Stromal cell of bone marrow (primary cell): ENCODE data around the gene CCT6B.

Experiments used
- DNase-seq: peaks from one replicate; pipeline ENCODE4 v3.0.0-alpha.2; 2012; ENCODE audit warnings: low read depth

The CCT6B gene

DNA sequence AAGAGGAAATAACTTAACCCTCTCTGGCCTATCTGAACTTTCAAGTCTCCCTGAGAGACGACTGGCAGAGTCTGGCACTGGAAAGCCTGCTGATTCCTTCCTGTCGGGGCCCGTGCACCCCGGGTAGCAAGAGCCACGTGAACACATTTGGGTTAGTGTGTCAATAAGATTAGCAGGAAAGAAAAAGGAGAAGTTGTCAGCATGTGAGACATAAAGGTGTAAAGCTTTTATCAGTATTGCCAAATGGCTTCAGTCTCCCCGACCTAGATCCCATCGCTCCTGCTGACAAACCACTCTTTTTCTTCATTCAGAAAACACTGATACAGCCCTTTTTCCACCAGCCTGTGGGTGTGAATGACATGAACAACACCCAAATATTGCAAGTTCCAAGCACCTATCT is 74.4 kb downstream of the CCT6B start:
- no peak for DNase-seq

DNA sequence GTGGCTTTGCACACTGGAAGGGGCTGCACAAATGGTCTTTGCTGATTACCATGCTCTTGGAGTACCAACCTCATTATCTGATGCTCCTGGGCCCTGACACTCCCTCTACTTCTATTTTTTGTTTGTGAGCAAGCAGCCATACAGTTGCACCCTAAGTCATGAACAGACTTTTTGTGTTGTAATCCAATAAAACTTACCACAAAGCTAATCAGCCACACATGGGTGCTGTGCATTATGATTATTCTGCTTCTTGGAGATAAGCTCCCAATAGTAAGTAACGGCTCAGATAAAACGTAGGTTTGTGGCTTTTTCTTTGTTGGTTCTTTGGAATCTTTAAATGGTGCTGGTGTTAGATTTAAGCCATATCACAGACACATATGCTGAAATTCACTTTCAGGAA is 76.2 kb downstream of the CCT6B start:
- DNase-seq = no peak

- no peak for DNase-seq
Observed at GRCh38 chr17:34884597-34884996, 76.7 kb downstream of the CCT6B start.

- DNase-seq = no peak
Observed at GRCh38 chr17:34883106-34884000, 77.9 kb downstream of the CCT6B start.

GRCh38 chr17:34879146-34879545 is 82.1 kb downstream of the CCT6B start:
- DNase-seq = no peak
